22Rv1 (cell line): ENCODE data around the gene GLRA1.

Experiments used
- H3K27ac ChIP-seq: fragments of 450-650 bp; 2 replicates; pipeline ENCODE4 v1.5.1; 2017
- ZFX ChIP-seq: fragments of 450-650 bp; IDR thresholded peaks from 2 replicates; pipeline ENCODE4 v1.6.1; 2017; ENCODE audit warnings: antibody characterized with exemption, borderline replicate concordance
- TF ChIP-seq, protein P1 (sequence below): fragments of 450-650 bp; IDR thresholded peaks from 2 replicates; pipeline ENCODE4 v1.5.1; 2017; ENCODE audit warnings: mild to moderate bottlenecking

GLRA1 gene

DNA sequence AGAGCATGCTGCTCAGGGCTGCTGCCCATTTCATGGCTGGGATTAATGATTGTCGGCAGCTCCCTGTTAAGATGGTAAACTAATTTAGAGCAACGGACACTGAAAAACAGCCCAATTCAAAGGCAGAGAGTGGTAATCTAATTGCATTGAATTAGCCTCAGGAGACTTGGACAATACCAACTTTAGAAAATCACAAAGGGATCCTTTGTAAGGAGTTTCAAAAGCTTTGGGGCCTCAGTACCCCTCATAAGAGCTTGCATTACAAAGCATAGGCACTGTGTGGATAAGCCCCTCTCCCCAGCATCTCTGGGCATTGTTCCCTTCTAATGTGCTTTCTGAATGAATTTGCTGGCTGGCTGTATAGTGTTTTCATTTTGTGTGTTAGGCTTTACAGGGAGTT, 6.7 kb downstream of the GLRA1 start:
- no peak for TF ChIP-seq ZFX
- TF ChIP-seq, protein P1, sequence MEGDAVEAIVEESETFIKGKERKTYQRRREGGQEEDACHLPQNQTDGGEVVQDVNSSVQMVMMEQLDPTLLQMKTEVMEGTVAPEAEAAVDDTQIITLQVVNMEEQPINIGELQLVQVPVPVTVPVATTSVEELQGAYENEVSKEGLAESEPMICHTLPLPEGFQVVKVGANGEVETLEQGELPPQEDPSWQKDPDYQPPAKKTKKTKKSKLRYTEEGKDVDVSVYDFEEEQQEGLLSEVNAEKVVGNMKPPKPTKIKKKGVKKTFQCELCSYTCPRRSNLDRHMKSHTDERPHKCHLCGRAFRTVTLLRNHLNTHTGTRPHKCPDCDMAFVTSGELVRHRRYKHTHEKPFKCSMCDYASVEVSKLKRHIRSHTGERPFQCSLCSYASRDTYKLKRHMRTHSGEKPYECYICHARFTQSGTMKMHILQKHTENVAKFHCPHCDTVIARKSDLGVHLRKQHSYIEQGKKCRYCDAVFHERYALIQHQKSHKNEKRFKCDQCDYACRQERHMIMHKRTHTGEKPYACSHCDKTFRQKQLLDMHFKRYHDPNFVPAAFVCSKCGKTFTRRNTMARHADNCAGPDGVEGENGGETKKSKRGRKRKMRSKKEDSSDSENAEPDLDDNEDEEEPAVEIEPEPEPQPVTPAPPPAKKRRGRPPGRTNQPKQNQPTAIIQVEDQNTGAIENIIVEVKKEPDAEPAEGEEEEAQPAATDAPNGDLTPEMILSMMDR: no peak
- H3K27ac ChIP-seq: no peak overlapping the region

DNA sequence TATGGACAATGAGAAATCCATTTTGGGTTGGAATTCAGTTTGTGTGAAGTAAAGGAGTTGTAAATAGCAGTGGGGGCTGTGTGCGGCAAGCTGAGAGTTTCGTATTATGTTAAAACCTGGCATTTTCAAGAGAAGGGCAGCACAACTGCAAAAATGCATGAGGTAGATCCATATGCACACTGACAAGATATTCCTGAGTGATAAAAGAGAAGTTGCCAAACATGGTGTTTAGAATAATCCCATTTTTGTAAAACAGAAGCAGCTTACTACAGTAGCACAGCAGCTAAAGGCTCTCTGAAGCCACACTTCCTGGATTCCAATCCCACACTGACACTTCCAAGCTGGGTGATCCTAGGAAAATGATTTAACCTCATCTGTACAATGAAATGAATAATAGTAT, 11.2 kb downstream of the GLRA1 start:
- no peak overlapping the region for H3K27ac ChIP-seq
- TF ChIP-seq, protein P1: no peak
- no peak for TF ChIP-seq ZFX

DNA sequence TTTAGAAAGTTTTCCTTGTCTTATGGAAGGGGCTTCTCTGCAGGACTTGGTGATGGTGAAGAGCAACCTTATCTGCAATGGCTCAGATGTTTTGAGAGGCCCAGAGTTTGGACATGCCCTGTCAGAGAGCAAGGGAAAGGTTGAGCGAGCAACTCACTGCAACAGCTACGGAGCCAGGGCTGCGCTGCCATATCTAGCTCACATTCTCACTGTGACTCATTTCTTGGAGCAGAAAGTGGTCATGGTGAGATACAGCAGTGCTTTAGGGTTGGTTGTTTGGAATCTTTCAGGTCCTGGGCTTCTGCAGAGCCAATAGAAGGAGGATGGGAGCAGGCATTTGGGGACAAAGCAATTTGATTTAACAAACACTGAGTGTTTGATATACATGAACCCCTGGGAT, 12.3 kb downstream of the GLRA1 start:
- TF ChIP-seq, protein P1: no peak
- no peak overlapping the region for H3K27ac ChIP-seq

DNA sequence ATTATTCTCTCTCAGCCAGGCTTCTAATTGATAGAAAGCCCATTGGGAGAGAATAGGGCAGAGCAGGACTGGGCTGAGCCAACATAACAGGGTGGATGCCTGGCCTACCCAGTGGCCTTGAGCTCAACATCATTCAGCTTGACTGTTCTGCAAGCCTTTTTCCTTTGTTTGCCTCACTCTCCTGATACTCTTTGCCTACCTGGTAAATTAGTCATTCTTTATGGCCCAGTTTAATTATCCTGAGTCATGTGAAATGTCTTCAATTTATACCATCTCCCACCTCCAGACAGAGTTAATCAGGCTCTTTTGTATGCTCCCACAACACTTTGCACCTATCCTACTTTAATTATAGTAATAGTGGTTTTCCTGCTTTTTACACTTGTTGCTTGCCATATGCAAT, 13.6 kb downstream of the GLRA1 start:
- H3K27ac ChIP-seq: no peak overlapping the region
- TF ChIP-seq, protein P1: no peak
- TF ChIP-seq ZFX: no peak

DNA sequence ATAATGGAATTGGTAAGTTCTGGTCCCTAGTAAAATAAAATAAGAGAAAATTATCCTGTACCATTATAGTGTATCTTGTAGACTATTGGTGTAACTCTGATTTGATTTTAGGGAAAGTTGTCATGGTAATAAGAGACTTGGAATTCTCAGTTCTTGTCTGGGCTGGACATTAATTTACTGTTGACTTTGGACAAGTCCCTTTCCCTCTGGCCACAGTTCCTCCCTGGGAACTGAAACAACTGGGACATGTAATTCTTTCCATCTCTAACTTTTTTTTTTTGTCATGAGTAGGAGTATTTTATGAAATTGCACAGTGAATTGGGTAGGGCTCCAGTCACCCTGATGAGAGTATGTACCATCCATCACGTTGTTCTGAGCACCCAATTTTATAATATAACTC, 15.0 kb downstream of the GLRA1 start:
- no peak overlapping the region for H3K27ac ChIP-seq
- TF ChIP-seq ZFX: no peak
- TF ChIP-seq, protein P1: no peak

DNA sequence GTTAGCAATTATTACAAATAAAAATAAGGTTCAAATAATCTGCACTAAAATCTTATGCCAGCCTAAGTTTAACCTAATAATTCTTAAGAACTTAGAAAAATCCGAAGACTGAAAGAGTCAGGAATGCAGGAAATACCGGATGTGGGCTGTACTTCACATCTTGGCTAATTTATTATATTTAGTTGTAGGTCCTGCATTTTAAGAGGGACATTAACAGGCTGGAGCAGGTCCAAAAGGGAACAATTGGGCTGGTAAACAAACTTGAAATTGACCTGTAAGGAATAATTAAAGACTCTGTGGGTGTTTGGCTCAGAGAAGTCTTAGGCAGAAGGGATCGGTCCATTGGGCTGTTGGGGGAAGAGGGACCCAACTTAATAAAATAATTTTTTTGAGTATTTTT, 18.4 kb downstream of the GLRA1 start:
- no peak overlapping the region for H3K27ac ChIP-seq
- TF ChIP-seq, protein P1: no peak
- TF ChIP-seq ZFX: no peak

DNA sequence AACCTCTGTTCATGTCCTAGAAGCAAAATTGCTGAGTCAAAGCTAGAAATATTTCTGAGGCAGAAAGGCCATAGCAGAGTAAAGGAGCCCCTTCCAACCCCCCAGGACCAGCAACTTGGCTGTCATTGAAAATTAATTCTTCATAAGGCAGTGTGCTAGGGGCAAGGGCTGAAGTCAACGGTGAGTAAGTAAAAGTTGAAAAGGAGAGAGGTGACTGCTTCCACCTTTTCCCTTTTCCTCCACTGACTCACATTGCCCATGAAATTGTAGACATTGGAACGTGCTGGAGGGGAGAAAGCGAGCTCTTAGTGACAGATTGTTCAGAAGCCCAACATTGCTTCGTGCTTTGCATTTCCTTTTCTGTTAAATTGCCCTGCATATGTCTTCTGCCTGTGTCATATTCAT, 19.1 kb downstream of the GLRA1 start:
- no peak overlapping the region for H3K27ac ChIP-seq
- TF ChIP-seq ZFX: no peak
- TF ChIP-seq, protein P1: no peak
